ENCODE data around the gene TP73. TPM values are rescaled to one million over a fixed set of nuclear protein-coding genes. Genes with fewer than 3 reads are reported as not detected.

The TP73 gene
- total RNA-seq, 1 experiment from 2014 or later = 6.9 TPM

DNA sequence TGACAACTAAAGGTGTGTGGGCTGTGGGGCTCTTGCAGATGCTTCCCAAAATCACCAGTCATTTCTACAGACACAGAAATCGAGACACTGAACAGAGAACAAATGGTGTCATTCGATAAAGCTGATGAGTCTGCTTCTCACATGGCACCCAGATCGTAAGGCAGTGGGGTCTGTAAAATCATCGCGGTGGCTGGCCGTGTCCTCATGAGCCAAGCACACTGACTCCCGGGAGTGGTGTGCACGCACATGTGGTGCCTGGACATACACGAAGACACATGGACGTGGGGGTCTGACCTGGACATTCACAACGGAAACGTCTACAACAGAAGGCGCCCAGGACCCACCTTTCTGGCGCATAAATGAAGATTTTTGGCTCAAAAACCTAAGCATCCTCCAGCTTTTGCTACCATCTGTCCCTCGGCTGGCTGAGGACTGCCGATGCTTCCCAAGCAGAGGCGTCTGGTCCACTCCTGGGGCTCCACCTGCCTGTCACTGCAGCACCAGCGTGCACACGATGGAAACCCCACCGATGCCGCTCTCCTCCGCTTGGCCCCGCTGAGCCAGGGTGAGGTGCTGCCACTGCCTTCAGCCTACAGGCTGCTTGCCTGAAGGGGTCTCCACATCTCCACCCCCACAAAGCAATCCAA lies 127.1 kb downstream of the TP73 start:
- no peak overlapping the region for H3K27ac ChIP-seq
- no peaks in the 10 kb centered on the region for H3K4me1 ChIP-seq (replicated peaks; ENCODE audit: insufficient read depth)
- no peaks in the 10 kb centered on the region for H3K79me2 ChIP-seq (ENCODE audit: low read depth)
- intact Hi-C loops (cut with micrococcal nuclease; ENCODE audit: unreplicated experiment) = loop anchor here (10.0 kb wide), 1 partner anchor 1775 kb away; no protein-coding TSS in a partner anchor
- no peaks in the 10 kb centered on the region for H3F3A ChIP-seq (ENCODE audit: insufficient read depth, low read depth)
- H3K9me3 ChIP-seq (ENCODE audit: insufficient read depth, low read depth) = no peaks in the 10 kb centered on the region
- peaks cover 6% of the 10 kb centered on the region for H4K20me1 ChIP-seq (ENCODE audit: insufficient read depth)
- no TSS peak for BruUV-seq (replicated peaks)
- no peaks in the 10 kb centered on the region for H3K27me3 ChIP-seq (ENCODE audit: insufficient read depth, low read depth)
- no peaks in the 10 kb centered on the region for H3K9me2 ChIP-seq (ENCODE audit: insufficient read depth)
- no peak for DNase-seq
- TF ChIP-seq, protein P1, sequence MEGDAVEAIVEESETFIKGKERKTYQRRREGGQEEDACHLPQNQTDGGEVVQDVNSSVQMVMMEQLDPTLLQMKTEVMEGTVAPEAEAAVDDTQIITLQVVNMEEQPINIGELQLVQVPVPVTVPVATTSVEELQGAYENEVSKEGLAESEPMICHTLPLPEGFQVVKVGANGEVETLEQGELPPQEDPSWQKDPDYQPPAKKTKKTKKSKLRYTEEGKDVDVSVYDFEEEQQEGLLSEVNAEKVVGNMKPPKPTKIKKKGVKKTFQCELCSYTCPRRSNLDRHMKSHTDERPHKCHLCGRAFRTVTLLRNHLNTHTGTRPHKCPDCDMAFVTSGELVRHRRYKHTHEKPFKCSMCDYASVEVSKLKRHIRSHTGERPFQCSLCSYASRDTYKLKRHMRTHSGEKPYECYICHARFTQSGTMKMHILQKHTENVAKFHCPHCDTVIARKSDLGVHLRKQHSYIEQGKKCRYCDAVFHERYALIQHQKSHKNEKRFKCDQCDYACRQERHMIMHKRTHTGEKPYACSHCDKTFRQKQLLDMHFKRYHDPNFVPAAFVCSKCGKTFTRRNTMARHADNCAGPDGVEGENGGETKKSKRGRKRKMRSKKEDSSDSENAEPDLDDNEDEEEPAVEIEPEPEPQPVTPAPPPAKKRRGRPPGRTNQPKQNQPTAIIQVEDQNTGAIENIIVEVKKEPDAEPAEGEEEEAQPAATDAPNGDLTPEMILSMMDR (conservative IDR thresholded peaks at IDR 0.05) = no peak
- TF ChIP-seq EZH2 (IDR thresholded peaks at IDR 0.05; ENCODE audit: low read depth) = no peak
- ChIA-PET POLR2A (ENCODE audit: unreplicated experiment) (no interaction called here), CTCF (no interaction called here)
- H3K36me3 ChIP-seq (ENCODE audit: low read depth) = peaks cover 18% of the 10 kb centered on the region; the same call in 1 of the 2 replicates
- H2AFZ ChIP-seq = no peak overlapping the region
- no peak overlapping the region for H3K4me2 ChIP-seq
- no peak overlapping the region for H3K4me3 ChIP-seq

DNA sequence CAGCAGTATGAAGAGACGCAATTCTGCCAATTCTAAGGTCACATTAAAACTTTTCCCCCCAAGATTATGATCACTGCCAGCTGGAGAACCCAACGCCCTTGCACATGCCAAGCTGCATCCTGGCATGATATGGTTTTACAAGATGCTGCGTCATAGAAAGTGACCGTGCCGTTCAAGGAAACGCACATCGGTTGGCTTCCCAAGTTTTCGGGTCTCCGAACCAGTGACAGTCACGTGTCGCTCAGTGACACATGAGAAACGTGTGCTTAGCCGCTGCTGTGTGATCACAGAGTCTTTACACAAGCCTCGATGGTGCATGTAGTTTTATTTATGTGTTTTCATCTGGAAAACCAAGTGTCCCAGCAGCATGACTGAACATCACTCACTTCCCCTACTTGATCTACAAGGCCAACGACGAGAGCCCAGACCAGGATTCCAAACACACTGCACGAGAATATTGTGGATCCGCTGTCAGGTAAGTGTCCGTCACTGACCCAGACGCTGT lies 127.6 kb downstream of the TP73 start:
- Histone ChIP-seq H3K4me2 (no peak overlapping the region), H3K9me3 (ENCODE audit: insufficient read depth, low read depth) (no peaks in the 10 kb centered on the region), H3K27me3 (ENCODE audit: insufficient read depth, low read depth) (no peaks in the 10 kb centered on the region), H4K20me1 (ENCODE audit: insufficient read depth) (peaks cover 6% of the 10 kb centered on the region), H3K4me3 (no peak overlapping the region), H3K4me1 (replicated peaks; ENCODE audit: insufficient read depth) (no peaks in the 10 kb centered on the region), H3K36me3 (ENCODE audit: low read depth) (peaks cover 18% of the 10 kb centered on the region; the same call in 1 of the 2 replicates), H3K9me2 (ENCODE audit: insufficient read depth) (no peaks in the 10 kb centered on the region), H3K27ac (no peak overlapping the region), H3F3A (ENCODE audit: insufficient read depth, low read depth) (no peaks in the 10 kb centered on the region), H2AFZ (no peak overlapping the region), H3K79me2 (ENCODE audit: low read depth) (no peaks in the 10 kb centered on the region)
- CTCF ChIA-PET = no interaction called here
- DNase-seq = no peak
- intact Hi-C loops (cut with micrococcal nuclease; ENCODE audit: unreplicated experiment) = loop anchor here (10.0 kb wide), 1 partner anchor 1775 kb away; no protein-coding TSS in a partner anchor
- POLR2A ChIA-PET (ENCODE audit: unreplicated experiment) = no interaction called here
- no peak for TF ChIP-seq EZH2 (IDR thresholded peaks at IDR 0.05; ENCODE audit: low read depth)
- TF ChIP-seq, protein P1 (conservative IDR thresholded peaks at IDR 0.05) = no peak
- BruUV-seq (replicated peaks) = no TSS peak

DNA sequence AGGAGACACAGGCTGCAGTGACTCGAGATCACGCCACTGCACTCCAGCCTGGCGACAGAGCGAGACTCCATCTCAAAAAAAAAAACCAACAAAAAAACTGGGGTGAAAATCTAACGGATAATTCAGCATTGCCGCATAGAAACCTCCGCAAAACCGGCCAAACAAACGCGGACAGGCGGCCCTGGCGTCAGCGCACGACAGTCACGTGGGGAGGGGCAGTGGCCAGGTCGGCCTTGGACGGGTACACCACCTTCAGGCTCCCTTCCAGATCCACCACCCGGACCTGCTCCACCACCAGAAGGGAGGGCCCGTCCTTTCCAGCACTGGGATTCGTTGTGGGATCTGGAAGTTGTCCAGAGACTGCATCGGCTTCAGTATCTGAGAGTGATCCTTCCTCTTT lies 128.6 kb downstream of the TP73 start:
- Histone ChIP-seq H3K9me2 (ENCODE audit: insufficient read depth) (no peaks in the 10 kb centered on the region), H3K9me3 (ENCODE audit: insufficient read depth, low read depth) (no peaks in the 10 kb centered on the region), H3F3A (ENCODE audit: insufficient read depth, low read depth) (no peaks in the 10 kb centered on the region; the same call in 1 of the 2 replicates), H3K4me1 (replicated peaks; ENCODE audit: insufficient read depth) (no peaks in the 10 kb centered on the region), H3K4me3 (no peak overlapping the region), H3K36me3 (ENCODE audit: low read depth) (peaks cover 25% of the 10 kb centered on the region), H4K20me1 (ENCODE audit: insufficient read depth) (peaks cover 3% of the 10 kb centered on the region; the same call in 1 of the 2 replicates), H3K4me2 (no peak overlapping the region), H3K79me2 (ENCODE audit: low read depth) (no peaks in the 10 kb centered on the region), H3K27ac (no peak overlapping the region), H3K27me3 (ENCODE audit: insufficient read depth, low read depth) (no peaks in the 10 kb centered on the region), H2AFZ (no peak overlapping the region)
- TF ChIP-seq EZH2 (IDR thresholded peaks at IDR 0.05; ENCODE audit: low read depth) = no peak
- TF ChIP-seq, protein P1 (conservative IDR thresholded peaks at IDR 0.05) = no peak
- no peak for DNase-seq
- ChIA-PET CTCF (no interaction called here), POLR2A (ENCODE audit: unreplicated experiment) (no interaction called here)
- intact Hi-C loops (cut with micrococcal nuclease; ENCODE audit: unreplicated experiment) = no loop called here
- no TSS peak for BruUV-seq (replicated peaks)
